Measurements from ENCODE around the gene PCSK4.

Gene PCSK4

DNA sequence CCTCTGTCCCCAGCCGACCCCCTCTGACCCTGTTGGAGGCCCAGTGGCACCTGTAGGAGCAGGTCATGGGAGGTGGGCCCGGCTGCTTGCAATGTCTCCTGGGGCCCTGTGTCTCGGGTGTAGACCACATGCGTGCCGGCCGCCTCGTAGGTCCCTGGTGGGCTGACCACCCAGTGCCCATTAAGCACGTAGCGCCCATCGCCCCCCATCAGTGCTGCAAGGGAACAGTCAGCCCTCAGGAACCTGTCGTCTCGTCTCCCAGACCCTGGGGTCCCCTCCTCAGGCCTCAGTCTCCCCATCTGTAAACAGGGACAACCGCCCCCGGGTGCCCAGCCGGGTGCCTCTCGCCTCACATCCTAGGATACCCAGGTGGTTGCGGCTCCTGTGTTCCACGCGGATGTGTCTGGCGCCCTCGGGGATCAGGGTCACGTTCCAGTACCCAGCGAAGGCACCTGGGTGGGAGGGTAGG, 17.1 kb upstream of the PCSK4 start:
- Histone ChIP-seq H3K36me3 (ENCODE audit: insufficient read depth) (no peaks in the 10 kb centered on the region), H3K27ac (no peak overlapping the region), H3K4me2 (no peak overlapping the region; the same call in 1 of the 2 replicates), H3K4me1 (ENCODE audit: low read depth, poor library complexity, severe bottlenecking) (peaks cover under 1% of the 10 kb centered on the region), H3K9ac (no peak overlapping the region), H3K79me2 (ENCODE audit: insufficient read depth, low read depth) (no peaks in the 10 kb centered on the region), H4K20me1 (ENCODE audit: insufficient read depth) (no peaks in the 10 kb centered on the region), H3K27me3 (ENCODE audit: insufficient read depth, low read depth) (peaks cover 77% of the 10 kb centered on the region), H3K4me3 (IDR thresholded peaks at IDR 0.05; ENCODE audit: insufficient read depth, low read depth, low read length) (no peak overlapping the region), H2AFZ (ENCODE audit: low read depth) (no peak overlapping the region)
- TF ChIP-seq, protein P1, sequence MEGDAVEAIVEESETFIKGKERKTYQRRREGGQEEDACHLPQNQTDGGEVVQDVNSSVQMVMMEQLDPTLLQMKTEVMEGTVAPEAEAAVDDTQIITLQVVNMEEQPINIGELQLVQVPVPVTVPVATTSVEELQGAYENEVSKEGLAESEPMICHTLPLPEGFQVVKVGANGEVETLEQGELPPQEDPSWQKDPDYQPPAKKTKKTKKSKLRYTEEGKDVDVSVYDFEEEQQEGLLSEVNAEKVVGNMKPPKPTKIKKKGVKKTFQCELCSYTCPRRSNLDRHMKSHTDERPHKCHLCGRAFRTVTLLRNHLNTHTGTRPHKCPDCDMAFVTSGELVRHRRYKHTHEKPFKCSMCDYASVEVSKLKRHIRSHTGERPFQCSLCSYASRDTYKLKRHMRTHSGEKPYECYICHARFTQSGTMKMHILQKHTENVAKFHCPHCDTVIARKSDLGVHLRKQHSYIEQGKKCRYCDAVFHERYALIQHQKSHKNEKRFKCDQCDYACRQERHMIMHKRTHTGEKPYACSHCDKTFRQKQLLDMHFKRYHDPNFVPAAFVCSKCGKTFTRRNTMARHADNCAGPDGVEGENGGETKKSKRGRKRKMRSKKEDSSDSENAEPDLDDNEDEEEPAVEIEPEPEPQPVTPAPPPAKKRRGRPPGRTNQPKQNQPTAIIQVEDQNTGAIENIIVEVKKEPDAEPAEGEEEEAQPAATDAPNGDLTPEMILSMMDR (conservative IDR thresholded peaks at IDR 0.05; ENCODE audit: low read depth, low read length), result no peak

DNA sequence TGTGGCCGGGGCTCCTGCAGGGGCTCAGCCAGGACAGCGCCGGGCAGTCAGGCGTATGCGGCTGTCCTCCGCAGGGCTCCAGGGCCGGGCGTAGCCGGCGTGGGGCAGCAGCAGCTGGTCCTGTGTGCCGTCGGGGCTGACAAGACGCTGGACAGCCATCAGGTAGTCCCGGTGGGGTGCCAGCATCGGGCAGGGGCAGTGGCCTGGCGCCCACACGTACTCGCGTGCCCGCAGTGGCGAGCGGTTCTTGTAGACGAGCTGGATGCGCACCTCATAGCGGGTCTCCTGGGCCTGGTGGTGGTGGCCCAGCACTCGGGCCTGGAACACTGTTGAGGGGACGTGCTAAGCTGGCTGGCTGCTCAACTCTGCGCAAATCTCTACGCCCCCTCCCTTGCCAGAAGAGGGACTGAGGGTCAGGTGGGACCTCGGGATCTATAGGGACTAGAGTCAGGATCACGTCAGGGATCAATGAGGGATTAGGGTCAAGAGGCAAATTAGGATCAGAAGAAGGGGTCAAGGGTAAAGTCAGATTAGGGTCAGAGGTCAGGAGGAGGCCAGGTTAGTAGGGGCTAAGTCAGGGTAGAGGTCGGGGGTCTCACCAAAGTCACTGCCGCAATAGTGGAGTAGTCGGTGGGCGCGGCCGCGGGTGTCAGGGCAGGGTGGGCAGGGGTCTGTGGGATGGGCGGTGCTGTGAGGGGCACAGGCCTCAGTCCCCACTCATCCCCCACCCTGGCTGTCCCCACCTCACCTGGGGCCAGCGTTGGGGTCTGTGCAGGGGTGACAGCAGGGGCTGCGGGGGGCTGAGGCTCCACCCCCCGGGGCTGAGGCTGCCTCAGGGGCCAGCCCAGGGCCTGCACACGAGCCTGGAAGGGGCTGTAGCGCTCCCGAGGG, 16.1 kb upstream of the PCSK4 start:
- H3K79me2 ChIP-seq (ENCODE audit: insufficient read depth, low read depth), result no peaks in the 10 kb centered on the region
- TF ChIP-seq, protein P1 (conservative IDR thresholded peaks at IDR 0.05; ENCODE audit: low read depth, low read length), result no peak
- no peak overlapping the region for H3K9ac ChIP-seq
- H3K36me3 ChIP-seq (ENCODE audit: insufficient read depth), result no peaks in the 10 kb centered on the region
- peaks cover 77% of the 10 kb centered on the region for H3K27me3 ChIP-seq (ENCODE audit: insufficient read depth, low read depth)
- H3K4me3 ChIP-seq (IDR thresholded peaks at IDR 0.05; ENCODE audit: insufficient read depth, low read depth, low read length), result no peak overlapping the region
- H3K27ac ChIP-seq, result no peak overlapping the region
- H2AFZ ChIP-seq (ENCODE audit: low read depth), result no peak overlapping the region
- H4K20me1 ChIP-seq (ENCODE audit: insufficient read depth), result no peaks in the 10 kb centered on the region
- no peaks in the 10 kb centered on the region for H3K4me1 ChIP-seq (ENCODE audit: low read depth, poor library complexity, severe bottlenecking)
- no peak overlapping the region for H3K4me2 ChIP-seq

DNA sequence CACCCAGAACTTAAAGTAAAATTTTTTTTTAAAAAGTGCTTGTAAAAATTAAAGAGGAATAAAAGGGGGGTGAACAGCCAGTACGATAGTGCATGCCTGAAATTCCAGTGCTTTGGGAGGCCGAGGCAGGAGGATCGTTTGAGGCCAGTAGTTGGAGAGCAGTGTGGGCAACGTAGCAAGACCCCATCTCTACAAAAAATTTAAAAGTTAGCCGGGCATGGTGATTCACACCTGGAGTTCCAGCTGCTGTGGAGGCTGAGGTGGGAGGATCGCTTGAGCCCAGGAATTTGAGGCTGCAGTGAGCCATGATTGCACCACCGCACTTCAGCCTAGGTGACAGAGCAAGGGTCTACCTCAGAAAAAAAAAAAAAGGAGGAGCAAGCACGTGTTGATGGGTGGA, 14.9 kb upstream of the PCSK4 start:
- Histone ChIP-seq H3K4me1 (ENCODE audit: low read depth, poor library complexity, severe bottlenecking) (no peaks in the 10 kb centered on the region), H3K27ac (no peak overlapping the region), H3K27me3 (ENCODE audit: insufficient read depth, low read depth) (peaks cover 76% of the 10 kb centered on the region), H3K9ac (no peak overlapping the region), H3K4me2 (no peak overlapping the region), H3K79me2 (ENCODE audit: insufficient read depth, low read depth) (no peaks in the 10 kb centered on the region), H3K4me3 (IDR thresholded peaks at IDR 0.05; ENCODE audit: insufficient read depth, low read depth, low read length) (no peak overlapping the region), H2AFZ (ENCODE audit: low read depth) (no peak overlapping the region), H3K36me3 (ENCODE audit: insufficient read depth) (no peaks in the 10 kb centered on the region), H4K20me1 (ENCODE audit: insufficient read depth) (no peaks in the 10 kb centered on the region)
- TF ChIP-seq, protein P1 (conservative IDR thresholded peaks at IDR 0.05; ENCODE audit: low read depth, low read length), result no peak

DNA sequence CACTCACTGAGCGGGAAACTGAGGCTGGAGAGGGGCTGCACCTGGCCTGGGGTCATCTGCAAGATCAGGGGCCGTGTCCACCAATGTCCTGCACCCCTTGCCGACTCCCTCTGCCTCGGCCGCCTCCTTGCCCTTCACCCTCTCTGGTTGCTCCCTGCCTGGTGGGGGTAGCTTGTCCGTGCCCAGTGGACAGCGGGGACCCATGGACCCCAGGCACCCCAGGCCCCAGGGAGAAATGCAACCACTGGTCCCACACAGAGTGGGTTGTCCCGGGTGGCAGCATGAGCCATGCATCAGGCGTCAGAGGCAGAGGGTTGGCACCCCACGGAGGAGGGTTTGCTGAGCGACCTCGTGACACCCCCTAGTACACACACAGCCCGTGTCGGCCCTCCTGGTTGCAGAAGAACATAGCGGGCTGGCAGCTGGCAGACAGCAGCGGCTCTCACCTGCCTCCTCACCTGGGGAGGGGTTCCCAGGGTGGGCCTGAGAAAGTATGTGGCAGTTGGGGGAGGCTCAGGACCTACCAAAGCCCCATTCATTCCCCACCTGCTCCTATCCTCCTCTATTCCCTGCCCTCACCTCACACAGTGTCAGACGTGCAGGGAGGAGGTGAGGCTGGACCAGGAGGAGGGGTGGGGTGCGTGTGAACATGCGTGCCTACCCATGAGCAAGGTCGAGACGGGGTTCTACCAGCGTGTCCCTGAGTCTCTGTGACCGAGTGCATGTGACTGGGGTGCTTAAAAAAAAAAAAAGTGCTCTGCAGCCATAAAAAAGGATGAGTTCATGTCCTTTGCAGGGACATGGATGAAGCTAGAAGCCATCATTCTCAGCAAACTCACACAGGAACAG, 14.0 kb upstream of the PCSK4 start:
- Histone ChIP-seq H3K4me2 (no peak overlapping the region), H3K27me3 (ENCODE audit: insufficient read depth, low read depth) (peaks cover 71% of the 10 kb centered on the region), H4K20me1 (ENCODE audit: insufficient read depth) (no peaks in the 10 kb centered on the region), H3K27ac (no peak overlapping the region), H3K4me3 (IDR thresholded peaks at IDR 0.05; ENCODE audit: insufficient read depth, low read depth, low read length) (no peak overlapping the region), H2AFZ (ENCODE audit: low read depth) (no peak overlapping the region), H3K79me2 (ENCODE audit: insufficient read depth, low read depth) (no peaks in the 10 kb centered on the region), H3K36me3 (ENCODE audit: insufficient read depth) (no peaks in the 10 kb centered on the region), H3K4me1 (ENCODE audit: low read depth, poor library complexity, severe bottlenecking) (no peaks in the 10 kb centered on the region), H3K9ac (no peak overlapping the region)
- TF ChIP-seq, protein P1 (conservative IDR thresholded peaks at IDR 0.05; ENCODE audit: low read depth, low read length), result no peak
